GM23338 (cell line): ENCODE measurements around the gene TERB1.

Experiments
- CREB1 ChIP-seq: fragments of 250-450 bp; sonication (Bioruptor Pico); IDR thresholded peaks from 2 replicates; pipeline ENCODE4 v1.5.0; 2020; ENCODE audit warnings: low read depth, mild to moderate bottlenecking, moderate library complexity
- CTCF ChIP-seq, 2 experiments: fragments of 200-600 bp in 1 of 2; sonication (generic) in 1 of 2; conservative IDR thresholded peaks; 2 replicates each; pipeline versions ENCODE4 v1.5.1 to v1.6.1; 2016 to 2017; ENCODE audit warnings: antibody characterized with exemption in 2 of 2, low read depth in 2 of 2, mild to moderate bottlenecking in 2 of 2, moderate library complexity in 1 of 2
- EZH2 ChIP-seq: fragments of 200-600 bp; sonication (generic); IDR thresholded peaks from one replicate; pipeline ENCODE4 v1.8.0; 2017; ENCODE audit warnings: antibody characterized with exemption, mild to moderate bottlenecking, low read depth; ENCODE audit not compliant: unreplicated experiment
- ZNF331 ChIP-seq: fragments of 250-450 bp; sonication (Bioruptor Pico); IDR thresholded peaks from 2 replicates; pipeline ENCODE4 v1.5.0; 2020; ENCODE audit warnings: low read depth, mild to moderate bottlenecking, moderate library complexity
- ZNF462 ChIP-seq: fragments of 250-450 bp; sonication (Bioruptor Pico); IDR thresholded peaks from 2 replicates; pipeline ENCODE4 v1.5.0; 2020; ENCODE audit warnings: mild to moderate bottlenecking, moderate library complexity

GRCh38 chr16:66790130-66790733 lies 11.2 kb downstream of the TERB1 start:
- TF ChIP-seq CTCF (conservative IDR thresholded peaks at IDR 0.05; ENCODE audit: low read depth in 2 of 2): no peak
- no peak for TF ChIP-seq CREB1
- TF ChIP-seq ZNF462: no peak
- no peak for TF ChIP-seq ZNF331 (CRISPR knock-in tag)
- TF ChIP-seq EZH2: no peak
